HG03442 (cell line): Measurements from ENCODE around the gene AQP12A.
"Not testable (repeated sequence)": the region's sequence is repeated elsewhere in the genome, so short reads cannot be mapped to it uniquely, and the experiment has no call there.

ENCODE experiments used
- ATAC-seq: cut with Tn5 transposase; IDR thresholded peaks from one replicate; pipeline ENCODE4 v1.9.1; 2021; ENCODE audit warnings: mild to moderate bottlenecking, moderate library complexity; ENCODE audit not compliant: unreplicated experiment

The AQP12A gene

DNA sequence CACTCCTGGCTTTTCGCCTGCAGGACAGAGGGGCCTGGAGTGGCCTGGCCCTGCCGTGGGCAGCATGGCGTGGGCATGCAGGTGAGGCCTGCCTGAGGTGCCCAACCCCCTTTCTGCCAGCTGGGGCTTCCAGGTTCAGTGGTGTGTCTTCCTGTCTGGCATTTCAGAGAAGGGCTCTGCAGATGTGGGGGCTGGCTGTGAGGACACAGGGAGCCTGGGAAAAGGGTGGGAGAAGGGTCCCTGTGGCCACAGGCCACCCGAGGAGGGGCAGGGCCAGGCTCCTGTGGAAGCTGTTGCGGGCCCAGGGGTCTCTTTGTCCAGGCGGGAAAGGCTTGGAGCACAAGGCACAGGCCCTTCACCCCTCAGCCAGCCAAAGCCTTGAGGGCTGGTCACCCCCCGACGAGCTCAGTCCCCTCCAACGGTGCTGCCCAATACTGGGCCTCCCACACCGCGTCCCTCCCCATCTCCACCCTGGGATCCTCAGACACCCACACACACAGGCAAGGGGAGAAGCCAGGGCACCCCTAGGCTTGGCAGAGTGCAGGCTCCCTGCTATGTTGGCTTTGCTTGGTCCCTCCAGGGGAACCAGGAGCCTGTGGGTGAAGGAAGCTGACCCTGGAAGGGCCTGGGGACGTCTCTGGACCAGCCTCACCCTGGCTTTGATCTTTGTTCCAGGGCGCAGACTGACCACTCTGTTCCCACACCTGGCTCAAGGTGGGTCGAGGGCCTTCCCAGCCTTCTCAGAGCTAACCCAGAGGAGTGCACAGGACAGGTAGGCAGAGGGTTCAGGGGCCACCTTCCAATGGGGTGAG is 3.7 kb upstream of the AQP12A start:
- no peak for ATAC-seq

DNA sequence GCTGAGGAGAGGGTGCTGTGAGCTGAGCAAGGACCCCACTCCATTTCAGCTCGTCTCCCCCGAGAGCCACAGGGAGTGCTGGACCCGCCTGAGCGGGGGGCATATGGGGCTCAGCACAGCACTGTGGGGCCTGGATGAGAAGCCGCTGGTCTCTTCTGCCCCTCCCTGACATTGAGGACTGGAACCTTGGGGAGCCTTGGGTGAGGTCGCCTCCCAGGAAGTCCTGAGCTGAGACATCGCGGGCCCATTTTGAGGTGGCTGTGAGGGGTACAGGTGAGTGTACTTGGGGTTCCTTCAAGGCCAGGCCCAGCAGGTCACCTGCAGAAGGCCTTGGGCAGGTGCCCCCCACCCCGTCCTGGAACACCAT is 3.1 kb upstream of the AQP12A start:
- no peak for ATAC-seq

DNA sequence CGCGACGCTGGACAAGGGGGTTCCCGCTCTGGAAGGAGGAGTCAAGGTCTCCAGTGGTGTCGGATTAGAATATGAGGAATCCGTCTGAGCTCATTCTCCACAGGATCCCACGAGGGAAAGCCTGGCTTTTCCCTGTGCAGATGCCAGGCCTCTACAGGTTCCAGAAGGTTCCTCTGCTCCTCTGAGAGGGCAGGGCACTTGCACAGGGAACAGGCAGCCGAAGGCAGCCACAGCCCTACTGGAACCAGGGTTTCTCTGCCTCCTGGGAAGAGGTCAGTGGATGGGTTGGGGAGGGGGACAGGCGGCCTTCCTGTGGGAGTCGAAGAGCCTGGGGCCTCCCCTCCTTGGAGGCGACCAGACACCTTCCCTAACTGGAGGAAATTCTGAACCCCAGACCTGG is 1.7 kb upstream of the AQP12A start:
- ATAC-seq, result no peak

DNA sequence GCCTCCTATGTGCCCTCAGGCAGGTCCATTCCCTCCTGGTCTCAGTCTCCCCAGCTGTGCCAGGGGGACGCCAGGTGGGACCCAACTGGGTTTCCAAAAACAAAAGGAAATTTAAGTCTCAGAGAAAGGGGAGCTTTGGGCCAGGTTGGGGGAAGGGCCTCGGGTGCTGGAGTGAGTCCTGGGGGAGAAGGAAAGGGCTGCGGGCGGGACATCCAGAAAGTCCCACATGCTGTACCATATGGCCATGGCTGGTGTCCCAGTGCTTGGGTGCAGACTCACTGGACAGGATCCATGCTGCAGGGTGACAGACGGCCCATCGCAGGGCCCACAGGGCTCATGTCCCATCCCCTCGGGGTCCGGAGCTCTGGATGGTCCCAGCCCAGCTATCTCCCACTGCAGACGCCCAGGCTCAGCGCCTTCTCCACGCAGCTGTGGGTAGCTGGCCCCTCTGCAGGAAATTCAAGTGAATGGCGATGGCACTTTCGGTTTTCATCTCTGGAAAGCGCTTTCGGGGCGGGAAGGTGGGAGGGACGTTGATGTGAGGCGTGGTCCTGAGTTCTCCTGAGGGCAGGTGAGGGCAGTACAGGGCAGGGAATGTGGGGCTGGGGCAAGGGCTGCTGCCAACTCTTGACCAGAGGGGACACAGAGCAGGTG is 1.1 kb upstream of the AQP12A start:
- ATAC-seq, result not testable (repeated sequence)

DNA sequence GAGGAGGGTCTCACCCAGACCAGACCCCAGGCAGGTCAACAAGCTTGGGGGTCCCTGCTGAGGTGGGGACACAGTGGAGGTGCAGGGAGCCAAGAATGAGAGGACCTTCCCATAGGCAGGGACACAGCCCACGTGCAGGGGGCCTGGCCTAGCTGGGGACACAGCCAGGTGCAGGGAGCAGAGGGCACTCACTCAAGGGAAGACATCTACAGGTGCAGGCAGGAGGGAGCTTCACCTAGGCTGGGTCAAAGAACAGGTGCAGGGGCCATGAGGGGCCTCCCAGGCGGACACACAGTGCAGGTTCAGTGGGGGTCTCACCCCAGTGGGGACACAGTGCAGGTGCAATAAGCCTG is 615 bp upstream of the AQP12A start:
- not testable (repeated sequence) for ATAC-seq

DNA sequence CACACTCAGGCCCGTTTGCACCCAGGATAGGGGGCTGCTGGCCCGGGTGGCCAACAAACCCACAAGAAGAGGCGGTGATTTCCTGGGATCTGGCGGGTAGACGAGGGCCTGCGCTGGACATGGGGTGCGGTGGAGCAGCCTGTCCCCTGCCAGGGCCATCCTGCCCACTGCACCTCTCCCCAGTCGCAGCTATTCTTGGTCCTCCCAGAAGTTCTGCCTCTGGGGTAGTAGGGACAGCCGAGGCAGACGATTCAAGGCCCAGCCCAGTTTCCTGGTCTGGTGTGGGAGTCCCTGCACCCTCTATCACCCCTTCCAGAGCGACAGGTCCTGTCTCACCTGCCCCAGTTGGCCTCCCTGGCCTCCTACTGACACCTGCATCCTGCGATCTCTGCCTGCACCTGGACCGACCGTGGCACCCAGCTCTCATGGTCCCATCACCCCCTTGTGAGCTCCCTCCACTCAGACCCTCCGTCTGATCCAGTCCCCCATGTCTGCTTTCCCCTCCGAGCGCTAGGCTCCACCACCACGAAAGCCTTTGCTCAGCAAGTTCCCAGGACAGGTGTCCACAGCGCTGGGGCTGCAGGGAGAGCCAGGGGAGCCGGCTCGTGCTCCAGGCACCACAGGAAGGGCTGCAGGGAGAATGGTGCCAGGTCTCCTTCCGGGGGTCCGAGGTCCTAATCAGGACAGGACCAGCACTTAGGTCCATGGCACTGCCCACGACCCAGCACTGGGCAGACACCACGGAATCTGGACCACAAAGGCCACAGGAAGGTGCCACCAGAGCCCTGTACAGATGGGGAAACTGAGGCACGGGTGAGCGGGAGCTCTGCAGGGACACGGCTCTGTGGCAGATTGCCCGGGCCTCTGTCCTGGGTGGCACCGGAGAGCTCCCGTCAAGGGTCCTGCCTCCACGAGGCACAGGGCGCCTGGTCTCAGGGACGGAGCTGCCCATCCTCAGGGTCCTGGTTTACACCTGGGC is 1.2 kb downstream of the AQP12A start:
- not testable (repeated sequence) for ATAC-seq

DNA sequence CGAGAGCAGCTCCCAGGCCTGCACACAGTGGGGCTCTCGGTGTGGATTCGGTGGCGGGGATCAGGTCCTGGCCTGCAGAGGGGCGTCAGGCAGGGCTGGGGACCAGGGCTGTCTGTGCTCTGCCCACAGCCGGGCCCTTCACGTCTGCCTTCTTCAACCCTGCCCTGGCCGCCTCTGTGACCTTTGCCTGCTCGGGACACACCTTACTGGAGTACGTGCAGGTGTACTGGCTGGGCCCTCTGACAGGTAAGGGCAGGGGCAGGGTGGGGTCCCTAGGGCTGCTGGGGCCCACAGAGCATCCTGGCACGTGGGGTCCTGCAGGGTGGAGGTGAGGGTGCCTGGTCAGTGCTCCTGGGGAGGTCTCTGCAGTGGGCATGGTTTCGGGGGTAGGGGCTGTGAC is 2.6 kb downstream of the AQP12A start:
- not testable (repeated sequence) for ATAC-seq

DNA sequence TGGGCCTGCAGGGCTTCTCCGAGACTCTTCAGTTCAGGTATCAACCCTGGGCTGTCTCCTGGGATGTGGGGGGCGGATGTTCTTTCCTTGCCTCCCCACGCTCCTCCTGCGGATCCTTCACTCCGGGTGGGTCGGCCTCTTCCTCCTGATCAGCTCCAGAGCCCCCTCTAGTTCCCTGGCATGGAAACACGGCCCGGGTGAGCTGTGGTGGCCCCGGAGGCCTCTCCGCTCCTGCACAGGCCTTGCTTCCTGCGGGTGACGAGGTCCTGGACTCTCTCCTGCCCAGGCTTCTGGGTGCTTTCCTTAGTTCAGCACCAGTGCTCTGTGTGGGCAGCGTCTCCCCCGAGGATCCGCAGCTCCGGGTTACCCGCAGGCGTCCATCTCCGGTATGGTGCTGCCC is 3.9 kb downstream of the AQP12A start:
- not testable (repeated sequence) for ATAC-seq

DNA sequence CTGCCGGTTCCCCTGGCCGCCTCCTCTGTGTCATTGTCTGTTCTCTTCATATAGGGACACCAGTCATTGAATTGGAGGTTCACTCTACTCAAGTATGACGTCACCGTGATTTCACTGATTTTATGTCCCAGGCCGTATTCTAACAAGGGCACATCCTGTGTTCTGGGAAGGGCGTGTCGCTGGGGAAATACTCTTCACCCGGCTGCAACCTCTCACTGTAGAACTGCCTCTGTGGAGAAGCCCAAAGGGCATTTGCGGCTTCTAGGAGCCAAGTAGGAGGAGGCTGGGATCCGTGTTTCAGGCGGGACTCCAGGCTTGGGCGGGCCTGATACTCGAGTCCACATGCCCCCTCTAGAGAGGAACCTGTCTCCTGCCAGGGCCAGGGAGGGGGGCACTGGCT is 4.8 kb downstream of the AQP12A start:
- not testable (repeated sequence) for ATAC-seq

DNA sequence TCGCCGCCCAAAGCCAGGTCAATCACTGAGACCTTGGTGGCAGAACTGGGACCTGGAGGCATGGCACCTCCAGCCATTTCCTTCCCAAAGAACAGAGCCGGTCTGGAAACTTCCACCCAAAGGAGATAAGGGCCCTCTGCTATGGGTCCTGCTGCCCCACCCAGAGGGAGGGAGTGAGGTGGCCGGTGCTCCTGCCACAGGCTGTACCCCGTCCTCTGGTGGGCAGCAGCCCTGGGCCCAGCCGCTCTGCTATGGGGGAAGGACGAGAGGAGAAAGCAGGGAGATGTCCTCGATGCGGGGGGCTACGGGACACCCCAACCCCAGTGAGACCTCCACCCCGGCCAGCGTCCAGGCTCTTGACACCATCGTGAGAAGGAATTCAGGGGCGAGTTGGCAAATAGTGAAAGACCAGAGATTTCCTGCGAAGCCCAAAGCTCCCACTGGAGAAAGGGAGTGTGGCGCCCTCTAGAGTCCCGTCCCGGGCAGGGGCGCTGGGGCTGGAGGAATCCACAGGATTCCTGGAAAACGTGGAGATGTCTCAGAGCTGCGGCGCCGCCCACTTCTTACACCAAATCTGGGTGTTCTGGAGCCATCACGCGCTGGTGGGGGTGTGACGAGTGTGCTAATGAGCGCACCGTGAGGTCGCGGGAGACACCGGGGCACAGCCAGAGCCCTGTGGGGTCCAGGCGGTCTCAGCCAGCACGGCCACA is 7.3 kb downstream of the AQP12A start:
- ATAC-seq, result not testable (repeated sequence)

DNA sequence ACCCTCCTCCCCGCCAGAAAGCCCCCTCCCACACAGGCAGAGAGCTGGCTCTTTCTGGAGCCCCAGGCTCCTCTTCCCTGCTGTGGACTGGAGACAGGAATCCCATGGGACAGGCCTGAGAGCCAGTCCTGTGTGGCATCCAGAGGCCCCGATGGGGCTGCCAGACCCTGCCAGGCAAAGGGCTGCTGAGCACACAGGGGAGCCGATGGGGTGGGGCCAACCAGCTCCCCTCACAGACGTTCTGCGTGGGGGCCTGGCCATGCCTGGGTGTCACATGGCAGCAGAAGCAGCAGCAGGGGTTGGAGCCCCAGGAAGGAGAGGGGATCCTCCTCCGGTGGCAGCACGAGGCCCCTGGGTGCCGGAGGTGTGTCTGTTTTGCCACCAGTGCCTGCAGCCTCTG is 8.2 kb downstream of the AQP12A start:
- ATAC-seq, result not testable (repeated sequence)

DNA sequence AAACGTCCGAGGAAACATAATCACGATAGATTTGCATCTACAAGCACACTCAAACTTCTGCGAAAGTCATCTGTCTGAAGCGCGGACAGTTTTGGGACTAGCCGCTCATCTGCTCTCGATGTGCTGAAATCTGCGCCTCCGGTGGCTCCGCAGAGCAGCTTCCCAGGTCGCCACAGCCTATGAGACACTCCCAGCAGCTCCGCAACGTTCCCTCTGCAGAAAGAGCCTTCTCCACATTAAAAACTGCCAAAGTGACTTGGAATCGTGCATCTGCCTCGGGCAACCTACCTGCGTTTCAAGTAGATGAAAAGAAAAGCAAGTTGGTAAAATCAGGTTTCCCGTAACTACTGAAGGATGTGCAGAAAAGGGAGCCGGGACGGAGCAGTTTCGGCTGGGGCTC is 8.9 kb downstream of the AQP12A start:
- ATAC-seq, result not testable (repeated sequence)

DNA sequence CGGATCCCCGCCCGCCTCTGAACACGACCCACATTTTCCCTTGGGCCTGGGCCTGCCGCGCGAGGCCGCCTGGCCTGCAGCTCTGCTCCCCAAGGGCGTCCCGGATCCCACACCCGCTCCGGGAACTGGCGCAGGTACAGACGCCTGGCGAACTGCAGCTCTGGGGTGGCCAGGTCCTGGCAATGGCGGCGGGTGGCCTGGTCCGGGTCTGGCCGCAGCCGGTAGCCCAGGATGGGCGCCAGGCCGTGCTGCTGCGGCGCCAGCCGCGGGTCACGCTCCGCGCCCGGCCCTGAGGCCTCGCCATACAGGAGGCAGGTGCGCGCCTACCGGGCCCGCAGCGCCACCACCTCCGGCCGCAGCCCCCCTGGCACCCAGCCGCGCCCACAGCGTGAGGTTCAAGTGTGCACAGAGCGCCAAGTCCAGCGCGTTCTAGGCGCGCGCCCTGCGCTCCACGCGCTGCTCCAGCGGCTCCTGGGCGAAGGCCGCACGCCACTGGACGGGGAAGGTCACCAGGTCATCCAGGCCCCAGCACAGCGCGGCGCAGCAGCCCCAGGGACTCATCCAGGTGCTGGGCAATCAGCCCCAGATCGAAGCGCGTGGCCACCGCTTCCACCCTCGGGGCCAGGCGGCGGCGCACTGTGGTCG is 9.5 kb downstream of the AQP12A start:
- no peak for ATAC-seq

DNA sequence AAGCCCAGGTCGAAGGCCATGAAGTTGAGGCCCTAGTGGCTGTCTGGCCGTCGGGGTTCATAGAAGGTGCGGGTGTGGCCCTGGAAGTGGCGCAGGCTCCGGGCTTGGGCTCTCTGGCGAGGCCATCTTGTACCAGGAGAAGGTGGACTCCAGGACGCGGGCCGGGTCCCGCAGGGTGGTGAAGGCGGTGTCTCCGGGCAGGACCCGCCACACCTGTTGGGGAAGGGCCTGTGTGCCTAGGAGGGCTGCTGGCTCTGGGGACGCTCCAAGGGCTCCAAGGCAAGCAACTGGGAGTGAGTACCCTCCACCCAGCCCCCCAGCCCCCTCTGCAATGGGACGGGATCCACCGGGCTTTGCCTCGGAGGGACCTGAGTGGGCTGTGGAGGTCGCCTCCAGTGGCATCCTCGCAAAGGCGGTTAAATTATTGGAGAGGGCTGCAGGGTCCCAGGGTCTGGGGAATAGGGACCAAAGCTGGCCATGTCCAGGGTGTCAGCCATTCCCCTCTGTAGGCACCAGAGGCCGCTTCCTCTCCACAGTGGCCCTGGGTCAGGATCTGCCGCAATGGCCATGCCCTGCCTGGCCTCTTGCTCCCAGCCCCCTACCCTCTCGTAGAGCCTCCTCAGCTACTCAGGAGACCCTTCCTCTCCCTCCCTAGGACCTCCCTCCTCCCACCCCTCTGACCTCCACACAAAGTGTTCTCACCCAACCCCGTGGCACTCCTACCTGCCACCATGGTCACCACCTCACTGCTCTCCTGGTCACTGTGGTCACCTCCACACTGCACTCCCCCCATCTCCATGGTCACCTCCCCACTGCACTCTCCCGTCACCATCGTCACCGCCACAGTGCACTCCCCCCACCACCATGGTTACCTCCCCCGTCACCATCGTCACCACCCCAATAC is 10.3 kb downstream of the AQP12A start:
- ATAC-seq, result no peak

DNA sequence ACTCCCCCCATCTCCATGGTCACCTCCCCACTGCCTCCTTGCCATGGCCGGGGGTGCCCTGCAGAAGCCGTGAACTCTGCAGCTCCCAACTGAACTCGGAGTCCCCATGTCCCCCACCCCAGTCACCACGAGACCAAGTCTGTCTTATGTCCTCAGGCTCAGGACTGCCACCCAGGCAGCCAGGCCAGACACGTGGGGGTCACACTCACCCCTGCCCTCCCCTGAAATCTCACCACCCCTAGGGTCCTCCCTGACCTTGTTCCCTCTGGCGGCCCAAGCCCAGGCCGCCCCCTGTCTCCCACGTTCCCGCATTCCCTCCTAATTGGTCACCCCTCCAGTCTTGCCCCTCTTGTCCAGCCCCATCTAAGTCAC is 11.0 kb downstream of the AQP12A start:
- no peak for ATAC-seq

DNA sequence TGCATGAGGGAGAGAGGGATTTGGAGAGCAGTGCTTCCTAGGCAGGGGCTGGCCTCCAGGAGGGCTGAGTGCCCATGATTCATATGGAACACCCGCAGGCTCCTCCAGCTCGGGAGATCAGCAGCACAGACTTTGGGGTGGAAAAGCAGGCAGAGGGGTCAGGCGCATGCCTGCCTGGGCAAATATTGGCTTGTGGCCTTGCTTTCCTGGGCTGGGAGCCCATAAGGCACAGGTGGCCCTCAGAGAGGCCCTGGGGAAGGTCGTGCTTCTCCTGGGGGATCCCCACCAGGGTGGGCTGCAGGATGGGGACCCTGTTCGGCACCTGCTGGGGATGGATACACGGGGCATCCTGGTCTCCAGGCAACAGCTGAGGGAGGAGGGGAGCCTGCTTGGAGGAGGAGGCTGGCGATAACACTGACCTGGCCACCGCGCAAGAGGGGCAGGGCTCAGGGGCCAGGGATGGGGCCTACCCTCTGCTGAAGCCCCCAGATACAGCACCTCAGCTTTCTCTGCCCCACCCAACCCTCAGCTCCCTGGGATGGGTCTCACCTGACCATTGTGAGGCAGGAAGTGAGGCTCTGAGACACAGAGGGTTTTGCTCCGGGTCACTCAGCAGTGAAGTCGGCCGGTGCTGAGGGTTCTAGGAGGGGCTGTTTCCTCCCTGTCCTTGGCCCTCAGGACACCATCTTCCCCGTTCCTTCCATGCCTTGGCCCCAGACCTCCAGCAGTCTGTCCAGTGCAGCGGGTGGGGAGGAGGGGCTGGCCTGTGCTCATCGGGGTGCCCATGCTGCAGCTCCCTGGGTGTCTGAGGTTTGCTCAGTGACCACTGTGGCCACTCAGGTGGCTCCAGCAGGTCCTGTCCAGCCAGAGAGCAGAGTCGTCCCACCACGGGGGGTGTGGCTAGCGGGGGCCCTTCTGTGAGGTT is 12.0 kb downstream of the AQP12A start:
- ATAC-seq, result no peak

DNA sequence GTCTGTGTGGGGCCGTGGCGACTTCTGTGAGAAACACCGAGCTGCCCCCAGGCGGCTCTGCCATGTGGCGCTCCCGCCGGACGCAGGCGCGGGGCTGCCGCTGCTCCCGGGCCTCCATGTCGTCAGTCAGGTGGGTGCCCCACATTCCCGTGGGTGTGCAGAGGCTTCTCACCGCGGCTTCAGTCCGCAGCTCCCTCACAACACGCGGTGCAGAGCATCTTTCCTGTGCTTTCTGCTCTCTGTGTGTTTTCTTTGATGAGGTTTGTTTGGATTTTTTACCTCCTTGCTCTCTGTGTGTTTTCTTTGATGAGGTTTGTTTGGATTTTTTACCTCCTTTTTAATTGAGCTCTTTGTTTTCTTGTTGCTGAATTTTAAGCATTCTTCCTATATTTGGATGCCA is 13.0 kb downstream of the AQP12A start:
- no peak for ATAC-seq

DNA sequence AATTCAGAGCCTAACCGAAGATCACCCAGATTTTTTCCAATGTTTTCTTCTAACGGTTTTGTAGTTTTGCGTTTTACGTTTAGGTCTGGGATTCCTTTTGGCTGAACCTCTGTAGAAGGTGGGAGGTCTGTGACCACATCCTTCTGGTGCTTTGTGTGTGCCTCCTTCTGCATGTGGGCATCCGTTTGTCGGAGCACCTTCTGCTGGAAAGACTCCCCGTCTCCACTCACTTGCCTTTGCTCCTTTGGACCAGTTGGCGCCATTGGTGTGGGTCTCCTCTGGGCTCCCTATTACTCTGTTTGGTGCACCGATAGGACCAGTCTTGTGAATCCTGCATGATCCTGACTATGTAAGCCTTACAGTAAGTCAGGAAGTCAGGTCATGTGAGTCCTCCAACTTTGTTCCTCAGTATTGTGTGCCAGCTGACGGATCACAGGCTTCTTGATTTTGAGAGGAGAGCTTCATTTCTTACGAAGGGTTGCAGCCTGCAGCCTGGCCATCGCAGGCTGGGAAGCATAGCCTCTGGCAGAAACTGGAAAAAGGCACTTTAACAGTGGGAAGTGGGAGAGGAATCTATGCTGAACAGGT is 13.6 kb downstream of the AQP12A start:
- no peak for ATAC-seq
